Mesangial cell (primary cell): Measurements from ENCODE around the gene PHAX. TPM values are rescaled to one million over a fixed set of nuclear protein-coding genes. Genes with fewer than 3 reads are reported as not detected.

ENCODE experiments used
- total RNA-seq: library from RNA; depleted of rRNA; stranded (reverse); fragments of >200 nt; gene quantifications from 2 replicates; pipeline ENCODE4 v1.2.3, GENCODE V29; 2015

The PHAX gene
- 21.7 and 30.5 TPM in 2 replicates for total RNA-seq

GRCh38 chr5:126600631-126601511 is at the start of gene PHAX:
Gene PHAX, plus strand, starts transcription at chr5:126600947. Its CDS starts 16 bp downstream, at chr5:126600963.

DNA sequence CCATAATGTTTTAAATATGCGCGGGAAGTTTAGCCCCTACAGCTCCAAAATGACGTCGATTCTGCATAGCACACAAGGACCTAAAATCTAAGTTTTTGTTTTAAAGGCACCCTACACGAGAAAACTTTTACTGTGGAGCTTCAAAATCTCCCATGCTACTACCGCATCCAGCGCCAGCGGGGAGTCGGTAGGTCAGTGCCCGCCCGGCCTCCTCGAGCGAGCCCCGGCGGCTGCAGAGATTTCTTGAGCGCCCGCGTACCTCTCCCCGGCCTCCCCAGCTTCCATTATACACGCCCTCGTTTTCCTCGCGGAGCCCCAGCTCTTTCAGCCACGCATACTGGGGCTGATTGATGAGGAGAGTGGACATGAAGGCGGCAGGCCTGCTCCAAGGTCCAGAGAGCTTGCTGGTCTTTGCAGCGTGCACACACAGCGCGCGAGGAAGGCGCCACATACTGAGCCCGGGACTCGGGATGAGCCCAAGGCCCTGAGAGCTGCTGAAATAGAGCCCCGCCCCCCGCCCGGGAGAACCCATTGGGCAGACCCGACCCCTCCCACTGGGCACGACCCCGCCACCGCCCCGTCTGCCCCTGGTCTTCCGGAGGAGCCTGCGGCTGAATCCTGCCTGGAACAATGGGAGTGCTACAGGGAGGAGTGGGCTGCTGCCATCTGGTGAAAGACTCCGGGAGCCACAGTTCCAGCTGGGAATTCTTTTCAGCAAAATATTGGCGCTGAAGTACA is 5.8 kb upstream of the PHAX start, which contains the start of gene ALDH7A1:
Gene ALDH7A1 (minus strand): TSS at position 472 of the 738 bp plus-strand sequence. CDS start 21 bp downstream, at position 451.

Other genes with a start within 250 kb of the PHAX start
- 13.5 and 20.7 TPM in 2 replicates for gene GRAMD2B, start 177.5 kb upstream of the PHAX start, total RNA-seq
- gene ALDH7A1, start 5.7 kb upstream of the PHAX start, total RNA-seq: 28.2 and 33.8 TPM in 2 replicates
- 25.6 and 138 TPM in 2 replicates for gene LMNB1, start 176.2 kb downstream of the PHAX start, total RNA-seq